IPS-18c (cell line): ENCODE results near the gene MEF2A.

Source experiments
- H3K4me3 ChIP-seq: 2 replicates; pipeline ENCODE4 v1.7.0; 2013; ENCODE audit warnings: low read depth, mild to moderate bottlenecking, low read length, moderate library complexity; ENCODE audit not compliant: insufficient read depth
- H3K9me3 ChIP-seq: one replicate; pipeline ENCODE4 v1.6.1; 2013; ENCODE audit warnings: mild to moderate bottlenecking, low read length, moderate library complexity; ENCODE audit not compliant: control insufficient read depth, insufficient read depth

MEF2A gene

GRCh38 chr15:99619712-99620111 is 53.9 kb downstream of the MEF2A start:
- H3K4me3 ChIP-seq: no peak overlapping the region
- no peaks in the 10 kb centered on the region for H3K9me3 ChIP-seq

GRCh38 chr15:99620178-99620577 is 54.4 kb downstream of the MEF2A start:
- Histone ChIP-seq H3K9me3 (no peaks in the 10 kb centered on the region), H3K4me3 (no peak overlapping the region)

GRCh38 chr15:99621767-99622166 is 56.0 kb downstream of the MEF2A start:
- Histone ChIP-seq H3K9me3 (no peaks in the 10 kb centered on the region), H3K4me3 (no peak overlapping the region)

- Histone ChIP-seq H3K4me3 (no peak overlapping the region), H3K9me3 (no peaks in the 10 kb centered on the region)
These were observed 62.7 kb downstream of the MEF2A start for GRCh38 chr15:99628374-99629001.

GRCh38 chr15:99630607-99631131 is 64.9 kb downstream of the MEF2A start:
- Histone ChIP-seq H3K4me3 (no peak overlapping the region), H3K9me3 (no peaks in the 10 kb centered on the region)

GRCh38 chr15:99631255-99631654 is 65.5 kb downstream of the MEF2A start:
- Histone ChIP-seq H3K4me3 (no peak overlapping the region), H3K9me3 (no peaks in the 10 kb centered on the region)

GRCh38 chr15:99632521-99632920 is 66.7 kb downstream of the MEF2A start:
- H3K4me3 ChIP-seq: no peak overlapping the region
- H3K9me3 ChIP-seq: no peaks in the 10 kb centered on the region

GRCh38 chr15:99633655-99634054 is 67.9 kb downstream of the MEF2A start:
- Histone ChIP-seq H3K9me3 (no peaks in the 10 kb centered on the region), H3K4me3 (no peak overlapping the region)

- Histone ChIP-seq H3K9me3 (no peaks in the 10 kb centered on the region), H3K4me3 (no peak overlapping the region)
These were observed 68.8 kb downstream of the MEF2A start for GRCh38 chr15:99634576-99634975.

- Histone ChIP-seq H3K4me3 (no peak overlapping the region), H3K9me3 (no peaks in the 10 kb centered on the region)
These were observed 69.4 kb downstream of the MEF2A start for GRCh38 chr15:99635145-99635544.

- no peak overlapping the region for H3K4me3 ChIP-seq
These were observed 70.0 kb downstream of the MEF2A start for GRCh38 chr15:99635794-99636193.

GRCh38 chr15:99644913-99645542 is 79.2 kb downstream of the MEF2A start:
- Histone ChIP-seq H3K4me3 (no peak overlapping the region), H3K9me3 (no peaks in the 10 kb centered on the region)

More at GRCh38 chr15:99635794-99636193, 70.0 kb downstream of the MEF2A start:
- no peaks in the 10 kb centered on the region for H3K9me3 ChIP-seq

- Histone ChIP-seq H3K4me3 (no peak overlapping the region), H3K9me3 (no peaks in the 10 kb centered on the region)
These were observed 79.8 kb downstream of the MEF2A start for GRCh38 chr15:99645543-99645935.

- no peak overlapping the region for H3K4me3 ChIP-seq
- H3K9me3 ChIP-seq: no peaks in the 10 kb centered on the region
These were observed 80.2 kb downstream of the MEF2A start for GRCh38 chr15:99645951-99646350.

GRCh38 chr15:99651023-99651807 is 85.4 kb downstream of the MEF2A start:
- no peak overlapping the region for H3K4me3 ChIP-seq
- H3K9me3 ChIP-seq: no peaks in the 10 kb centered on the region

GRCh38 chr15:99656205-99656604 is 90.4 kb downstream of the MEF2A start:
- Histone ChIP-seq H3K9me3 (no peaks in the 10 kb centered on the region), H3K4me3 (no peak overlapping the region)

GRCh38 chr15:99657996-99658395 is 92.2 kb downstream of the MEF2A start:
- no peak overlapping the region for H3K4me3 ChIP-seq
- no peaks in the 10 kb centered on the region for H3K9me3 ChIP-seq

- Histone ChIP-seq H3K9me3 (no peaks in the 10 kb centered on the region), H3K4me3 (no peak overlapping the region)
These were observed 97.1 kb downstream of the MEF2A start for GRCh38 chr15:99662903-99663302.
